HG02885 (cell line): ENCODE measurements around the gene SNX20.

ENCODE experiments used
- ATAC-seq: cut with Tn5 transposase; IDR thresholded peaks from one replicate; pipeline ENCODE4 v1.9.1; 2021; ENCODE audit warnings: mild to moderate bottlenecking; ENCODE audit not compliant: unreplicated experiment, poor library complexity

The SNX20 gene

DNA sequence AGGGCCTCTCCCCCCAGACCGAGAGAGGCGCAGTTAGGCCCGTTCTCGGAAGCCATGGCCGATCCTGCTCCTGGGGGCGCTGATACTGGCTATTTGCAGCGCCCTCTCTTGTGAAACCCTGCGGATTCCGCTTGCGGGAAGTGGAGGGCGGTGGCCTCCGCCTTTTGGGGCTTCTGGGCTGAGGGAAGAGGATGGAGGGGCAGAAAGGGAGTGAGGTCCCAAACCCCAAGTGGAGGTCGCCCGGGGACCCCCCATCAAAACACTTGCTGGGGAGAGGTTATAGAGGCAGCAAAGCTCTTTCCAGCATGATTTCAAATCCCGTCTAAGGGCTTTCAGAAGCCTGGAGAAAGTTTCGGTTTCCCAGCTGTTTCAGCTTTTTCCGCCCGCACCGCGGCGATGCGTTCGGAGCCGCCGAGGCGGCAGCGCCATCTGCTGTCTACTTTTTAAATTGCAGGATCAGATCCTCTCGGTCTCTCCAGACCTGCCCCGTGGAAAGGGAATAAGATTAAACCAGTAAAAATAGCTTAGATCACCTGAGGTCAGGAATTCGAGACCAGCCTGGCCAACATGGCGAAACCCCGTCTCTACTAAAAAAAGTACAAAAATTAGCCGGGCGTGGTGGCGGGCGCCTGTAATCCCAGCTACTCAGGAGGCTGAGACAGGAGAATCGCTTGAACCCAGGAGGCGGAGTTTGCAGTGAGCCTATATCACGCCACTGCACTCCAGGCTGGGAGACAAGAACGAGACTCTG, 15.8 kb downstream of the SNX20 start:
- ATAC-seq: peak; percentile 39

DNA sequence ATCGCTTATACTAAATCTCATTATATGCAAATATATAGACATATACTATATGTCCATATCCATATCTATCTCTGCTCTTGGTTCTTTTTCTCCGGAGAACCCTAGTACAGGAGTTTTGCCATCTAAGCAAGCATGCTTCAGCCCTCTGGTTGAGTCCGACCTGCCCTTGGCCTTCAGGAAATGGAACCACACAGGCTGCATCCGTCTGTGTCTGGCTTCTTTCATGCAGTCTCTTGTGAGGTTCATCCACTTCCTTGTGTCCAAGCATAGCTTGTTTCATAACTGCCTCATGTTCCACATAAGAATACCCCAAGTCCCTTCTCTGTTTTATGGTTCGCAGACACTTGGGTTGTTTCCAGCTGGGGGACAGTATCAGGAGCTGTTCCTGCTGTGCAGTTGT, 16.8 kb downstream of the SNX20 start:
- no peak for ATAC-seq

DNA sequence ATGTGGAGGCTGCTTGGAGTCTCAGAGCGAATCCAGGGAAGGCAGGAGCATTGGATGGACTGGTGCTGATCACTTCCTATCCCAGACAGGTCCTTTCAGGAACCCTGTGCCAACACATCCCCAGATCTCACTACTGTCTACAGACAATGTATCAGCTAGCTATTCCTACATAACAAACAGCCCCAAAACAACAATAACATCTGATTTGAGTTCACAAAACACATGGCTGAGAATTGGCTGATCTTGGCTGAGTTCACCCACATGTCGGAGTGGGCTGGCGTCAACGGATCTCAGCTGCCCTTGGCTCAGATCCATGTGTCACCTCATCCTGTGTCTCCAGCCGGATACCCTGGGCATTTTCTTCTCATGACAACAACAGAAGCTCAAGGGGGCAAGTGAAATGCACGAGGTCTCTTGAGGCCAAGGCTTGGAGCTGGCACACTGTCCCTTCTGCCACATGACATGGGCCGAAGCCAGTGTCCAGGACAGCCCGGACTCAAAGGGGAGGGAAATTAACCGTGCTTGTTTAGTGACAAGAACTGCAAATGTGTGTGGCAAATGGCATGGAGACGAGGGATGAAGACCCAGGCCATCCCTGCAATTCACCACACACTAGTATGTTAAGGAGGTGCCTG, 18.7 kb downstream of the SNX20 start:
- ATAC-seq: no peak

DNA sequence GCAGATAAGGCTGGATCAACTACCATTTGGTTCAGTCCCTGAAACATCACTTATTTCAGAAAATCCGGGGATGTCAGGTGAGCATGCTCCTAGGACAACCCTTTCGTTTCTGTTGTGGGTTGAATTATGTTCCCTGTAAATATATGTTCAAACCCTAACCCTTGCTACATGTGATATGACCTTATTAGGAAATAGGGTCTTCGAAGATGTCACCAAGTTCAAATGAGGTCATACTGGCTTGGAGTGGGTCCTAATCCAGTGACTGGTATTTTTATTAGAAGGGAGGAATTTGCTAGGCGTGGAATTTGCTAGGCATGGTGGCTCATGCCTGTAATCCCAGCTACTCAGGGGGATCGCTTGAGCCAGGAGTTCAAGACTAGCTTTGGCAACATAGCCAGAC, 21.3 kb downstream of the SNX20 start:
- ATAC-seq: no peak

DNA sequence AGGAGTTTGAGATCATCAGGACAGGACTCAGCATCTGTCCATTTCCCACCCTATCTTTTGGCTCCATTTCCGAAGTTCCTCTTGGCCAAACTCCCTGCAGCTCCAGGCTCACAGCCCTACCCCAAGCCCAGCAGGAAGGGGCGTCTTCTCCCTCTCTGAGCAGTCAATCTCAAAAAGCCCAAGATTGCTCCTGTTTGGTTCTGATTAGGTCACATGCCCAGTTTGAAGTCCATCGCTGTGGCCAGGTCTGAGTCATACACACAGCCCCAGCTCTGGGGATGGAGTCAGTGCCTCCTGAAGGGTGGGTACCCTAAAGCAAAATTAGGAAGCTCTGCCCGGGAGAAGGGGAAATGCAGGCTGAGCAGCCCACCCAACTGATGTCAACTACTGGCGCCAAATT, 23.9 kb downstream of the SNX20 start:
- no peak for ATAC-seq

DNA sequence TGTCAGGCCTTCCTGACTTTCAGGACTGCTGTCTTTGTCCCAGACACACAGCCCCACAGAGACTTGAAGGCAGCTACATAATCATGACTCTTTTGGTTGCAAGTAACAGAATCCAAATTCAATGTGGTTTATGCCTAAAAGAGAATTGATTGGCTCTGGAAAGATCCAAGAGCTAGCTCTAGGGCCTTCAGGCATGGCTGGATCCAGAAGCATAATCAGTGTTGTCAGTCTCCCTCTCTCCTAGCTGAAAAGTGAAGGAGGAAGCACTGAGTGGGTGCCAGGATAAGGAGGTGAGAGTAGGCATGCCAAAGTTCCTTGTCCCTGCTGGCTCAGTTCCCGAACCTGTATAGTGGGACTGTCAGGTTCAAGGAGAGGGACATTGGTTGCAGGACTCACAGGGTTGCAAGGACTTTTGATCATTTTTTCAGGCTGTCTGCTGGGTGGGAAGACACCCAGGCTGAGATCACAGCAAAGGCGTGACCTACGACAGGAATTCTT, 25.5 kb downstream of the SNX20 start:
- no peak for ATAC-seq

DNA sequence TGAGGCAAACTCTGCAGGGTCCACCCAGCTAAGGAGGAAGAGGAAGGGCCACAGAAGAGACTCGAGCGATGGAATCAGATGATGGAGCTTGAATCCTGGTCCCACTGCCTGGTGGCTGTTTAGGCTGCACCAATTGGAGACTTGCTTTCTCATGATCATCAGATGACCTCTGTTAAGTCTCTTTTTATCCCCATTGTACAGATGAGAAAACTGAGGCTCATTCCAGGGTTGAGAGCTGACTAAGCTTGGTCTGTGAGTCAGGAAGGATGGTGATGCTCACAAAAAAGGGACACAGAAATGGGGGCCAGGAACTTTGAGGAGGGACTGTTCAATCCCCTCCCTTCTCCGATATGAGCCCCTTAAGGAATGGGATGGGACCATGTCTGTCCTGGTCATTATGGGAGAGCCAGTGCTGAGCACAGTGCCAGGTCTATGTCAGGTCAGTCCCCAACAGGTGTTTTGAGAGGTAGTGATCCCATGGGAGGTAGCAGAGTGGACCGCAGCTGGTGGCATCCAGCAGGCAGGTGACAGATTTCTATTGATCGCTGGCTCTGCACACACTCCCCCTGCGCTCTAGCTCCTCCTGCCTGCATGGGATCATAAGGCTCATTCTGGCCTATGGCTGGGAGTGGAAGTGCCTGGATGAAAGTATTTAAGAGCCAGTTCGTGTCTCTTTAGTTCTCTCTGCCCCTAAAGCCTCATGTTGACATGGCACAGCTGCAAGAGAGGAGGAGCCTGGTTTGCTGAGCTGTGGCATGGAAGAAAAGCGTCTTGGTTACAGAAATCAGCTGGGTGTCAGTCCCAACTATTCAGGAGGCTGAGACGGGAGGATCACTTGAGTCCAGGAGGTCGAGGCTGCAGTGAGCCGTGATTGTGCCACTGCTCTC, 27.2 kb downstream of the SNX20 start:
- no peak for ATAC-seq

DNA sequence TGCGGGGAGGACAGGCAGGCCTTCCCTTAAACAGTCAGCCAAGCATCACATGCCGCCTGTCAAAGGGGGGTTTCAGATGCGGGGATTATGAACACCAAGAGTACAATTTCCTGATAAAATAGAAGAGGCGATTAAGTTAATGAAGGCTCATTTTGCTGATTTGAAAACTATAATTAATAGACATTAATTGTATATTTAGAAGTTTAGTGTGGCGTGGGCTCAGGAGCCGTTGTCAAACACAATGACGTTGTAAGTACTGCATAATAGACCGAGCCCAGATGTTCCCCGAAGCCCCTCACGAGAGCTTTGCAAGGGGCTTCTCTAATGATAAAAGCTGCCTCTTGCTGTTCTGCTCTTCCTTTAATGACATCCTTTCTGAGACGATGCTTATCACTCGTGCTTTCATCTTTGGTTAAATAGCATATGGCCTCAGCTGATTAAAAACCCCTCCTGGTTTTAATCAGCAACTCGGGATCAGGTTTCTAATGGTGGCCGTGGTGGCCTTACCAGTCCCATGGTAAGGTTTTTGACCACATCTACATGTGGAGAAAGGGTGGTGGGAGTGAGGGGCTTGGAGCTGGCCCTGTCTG, 28.2 kb downstream of the SNX20 start:
- no peak for ATAC-seq

DNA sequence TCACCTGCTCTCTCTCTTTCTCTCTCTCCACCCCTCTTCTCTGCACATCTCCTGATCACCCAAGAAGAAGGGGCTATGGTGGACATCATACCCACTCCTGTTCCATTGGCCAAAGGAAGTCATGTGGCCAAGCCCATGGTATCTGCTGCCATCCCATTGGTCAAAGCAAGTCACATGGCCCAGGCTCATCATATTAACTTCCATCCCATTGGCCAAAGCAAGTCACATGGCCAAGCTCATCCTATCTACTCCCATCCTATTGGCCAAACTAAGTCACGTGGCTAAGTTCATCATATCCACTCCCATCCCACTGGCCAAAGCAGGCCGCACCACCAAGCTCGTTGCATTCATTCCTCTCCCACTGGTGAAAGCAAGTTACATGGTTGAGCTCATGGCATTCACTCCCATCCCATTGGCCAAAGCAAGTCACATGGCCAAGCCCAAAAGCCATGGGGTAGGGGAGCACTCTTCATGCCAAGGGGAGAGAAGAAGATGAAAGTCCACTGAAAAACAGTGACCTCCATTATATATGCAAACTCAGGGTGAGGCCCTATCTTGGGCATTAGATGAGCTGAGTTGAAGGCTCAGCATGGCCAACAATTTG, 29.2 kb downstream of the SNX20 start:
- ATAC-seq: no peak

DNA sequence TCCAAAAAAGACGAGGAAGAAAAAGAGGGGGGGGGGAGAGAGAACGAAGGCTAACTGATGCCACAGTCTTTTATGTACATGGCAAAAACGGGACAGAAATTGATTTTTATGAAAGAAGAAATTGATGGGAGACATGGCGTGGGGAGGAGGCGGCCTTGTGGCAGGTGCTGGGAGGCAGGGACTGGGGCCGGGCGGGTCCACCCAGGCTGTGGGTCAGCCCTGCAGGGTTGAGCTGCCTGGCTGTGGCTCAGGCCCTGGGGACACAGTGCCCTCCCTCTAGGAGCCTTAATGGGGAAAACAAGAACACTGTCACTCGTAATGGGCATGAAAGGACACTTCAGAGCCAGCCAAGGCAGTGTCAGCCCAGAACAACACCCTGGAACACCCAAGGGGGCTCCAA, 34.8 kb downstream of the SNX20 start:
- no peak for ATAC-seq

DNA sequence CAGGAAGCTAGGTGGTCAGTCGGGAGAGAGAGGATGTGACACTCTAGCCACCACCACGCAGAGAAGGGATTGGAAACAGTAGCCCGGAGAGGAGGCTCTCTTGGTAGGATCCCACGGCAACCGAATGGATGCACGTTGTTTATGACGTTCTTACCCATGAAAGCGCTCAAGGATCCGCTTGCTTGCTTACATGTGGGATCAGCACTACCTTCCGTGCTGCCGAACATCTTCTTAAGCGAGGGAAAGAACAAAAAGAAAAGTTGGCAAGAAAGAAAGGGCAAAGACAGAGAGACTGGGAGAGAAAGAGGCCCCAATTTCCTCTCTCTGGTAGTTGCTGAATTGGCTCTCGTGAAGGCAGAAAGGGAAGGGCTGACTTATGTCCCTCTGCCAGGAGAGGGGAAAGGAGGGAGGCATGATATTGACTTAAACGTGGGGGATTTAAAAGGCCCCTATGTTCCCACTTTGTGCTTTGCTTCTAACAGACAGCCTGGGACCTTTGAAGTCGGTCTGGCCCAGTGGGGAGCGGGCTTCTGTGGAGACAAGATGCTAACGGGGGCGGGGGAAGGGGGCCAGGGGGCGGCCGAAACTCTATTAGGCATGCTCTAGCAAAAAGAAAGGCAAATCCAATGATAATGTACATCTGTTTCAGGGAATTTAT, 35.4 kb downstream of the SNX20 start:
- ATAC-seq: no peak

DNA sequence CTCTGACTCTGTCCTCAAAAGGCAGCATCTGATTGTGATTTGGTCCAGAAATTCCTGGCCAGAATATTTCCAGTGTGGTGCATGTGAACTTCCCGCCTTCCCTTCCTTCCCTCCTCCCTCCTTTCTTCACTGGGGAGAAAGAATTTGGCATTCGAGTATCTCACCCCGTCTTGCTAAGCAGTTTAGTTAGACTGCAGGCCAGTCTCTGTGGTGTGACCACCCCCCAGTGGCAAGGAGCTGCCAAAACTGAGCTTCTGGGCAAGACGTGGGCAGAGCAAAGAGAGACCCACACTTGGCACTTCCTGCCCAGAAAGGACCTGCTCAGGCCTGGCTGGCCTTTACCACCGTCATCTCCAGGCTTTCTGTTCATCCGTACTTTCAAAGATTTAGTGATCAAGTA, 36.4 kb downstream of the SNX20 start:
- no peak for ATAC-seq

DNA sequence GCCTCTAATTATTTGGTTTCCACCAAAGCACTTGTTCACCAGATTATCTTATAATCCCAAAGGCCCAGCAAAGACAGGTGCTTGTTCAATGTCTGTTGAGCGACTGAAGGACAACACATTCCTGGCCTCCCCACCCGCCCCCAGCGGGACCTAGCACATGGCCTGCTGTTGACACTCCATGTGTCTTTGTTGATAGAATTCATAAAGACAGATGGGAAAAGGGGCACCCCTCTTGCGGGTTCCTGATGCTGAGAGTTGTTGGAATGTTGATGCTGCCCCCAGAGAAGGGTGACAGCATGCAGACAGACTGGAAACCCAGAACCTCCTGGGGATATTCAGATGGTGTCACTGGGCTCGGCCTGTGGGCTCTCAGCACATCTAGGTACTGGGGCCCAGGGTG, 36.9 kb downstream of the SNX20 start:
- no peak for ATAC-seq

DNA sequence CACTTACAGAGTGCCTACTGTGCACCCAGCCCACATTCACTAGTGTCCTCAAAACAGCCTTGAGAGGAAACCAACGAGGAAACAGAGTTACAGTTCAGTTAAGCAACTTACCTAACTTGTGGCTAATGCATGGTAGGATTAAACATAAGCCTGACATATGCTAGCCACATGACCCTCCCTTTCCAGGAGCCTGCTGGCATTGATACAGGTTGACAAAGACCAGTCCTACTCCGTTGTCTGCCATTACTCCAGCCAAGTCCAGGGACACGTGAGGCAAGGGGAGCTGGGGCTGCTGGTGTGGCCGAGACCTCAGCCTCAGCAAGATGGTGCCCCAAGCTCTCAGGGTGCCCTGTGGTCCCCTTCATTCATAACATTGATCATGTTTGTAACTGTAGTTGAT, 37.9 kb downstream of the SNX20 start:
- no peak for ATAC-seq

DNA sequence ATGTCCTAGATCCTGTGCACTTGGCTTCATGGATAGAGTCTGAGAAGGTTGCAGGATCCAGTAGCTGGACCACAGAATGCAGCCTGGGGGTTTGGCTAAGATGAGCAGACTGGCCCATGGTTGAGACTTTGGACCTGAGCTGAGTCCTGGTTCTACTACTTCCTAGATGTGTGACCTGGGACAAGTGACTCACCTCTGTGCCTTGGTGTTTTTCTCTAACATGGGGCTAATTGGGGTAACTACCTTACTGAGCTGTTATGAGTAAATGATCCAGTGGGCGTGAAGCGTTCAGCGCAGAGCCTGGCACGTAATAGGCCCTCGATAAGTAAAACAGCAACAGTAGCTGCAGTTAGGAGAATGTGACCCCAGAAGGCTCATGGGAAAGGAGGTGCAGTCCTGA, 38.8 kb downstream of the SNX20 start:
- no peak for ATAC-seq

DNA sequence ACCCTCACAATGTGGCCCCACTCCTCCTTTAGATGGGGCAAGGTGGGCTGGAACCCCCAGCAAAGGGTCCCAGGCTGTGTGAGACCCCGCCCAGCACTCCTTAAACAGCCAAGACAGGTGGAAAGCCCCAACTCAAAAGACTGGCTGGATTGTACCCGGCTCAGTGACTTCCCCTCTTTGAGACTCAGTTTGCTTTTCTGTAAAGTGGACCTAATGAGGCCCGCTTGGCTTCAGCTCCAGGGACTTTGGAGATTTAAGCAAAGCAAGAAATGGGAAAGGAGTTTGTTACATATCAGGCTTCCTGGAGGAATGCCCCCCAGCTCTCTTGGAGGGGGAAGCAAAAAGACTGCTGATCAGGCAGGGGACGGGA, 39.3 kb downstream of the SNX20 start:
- no peak for ATAC-seq

DNA sequence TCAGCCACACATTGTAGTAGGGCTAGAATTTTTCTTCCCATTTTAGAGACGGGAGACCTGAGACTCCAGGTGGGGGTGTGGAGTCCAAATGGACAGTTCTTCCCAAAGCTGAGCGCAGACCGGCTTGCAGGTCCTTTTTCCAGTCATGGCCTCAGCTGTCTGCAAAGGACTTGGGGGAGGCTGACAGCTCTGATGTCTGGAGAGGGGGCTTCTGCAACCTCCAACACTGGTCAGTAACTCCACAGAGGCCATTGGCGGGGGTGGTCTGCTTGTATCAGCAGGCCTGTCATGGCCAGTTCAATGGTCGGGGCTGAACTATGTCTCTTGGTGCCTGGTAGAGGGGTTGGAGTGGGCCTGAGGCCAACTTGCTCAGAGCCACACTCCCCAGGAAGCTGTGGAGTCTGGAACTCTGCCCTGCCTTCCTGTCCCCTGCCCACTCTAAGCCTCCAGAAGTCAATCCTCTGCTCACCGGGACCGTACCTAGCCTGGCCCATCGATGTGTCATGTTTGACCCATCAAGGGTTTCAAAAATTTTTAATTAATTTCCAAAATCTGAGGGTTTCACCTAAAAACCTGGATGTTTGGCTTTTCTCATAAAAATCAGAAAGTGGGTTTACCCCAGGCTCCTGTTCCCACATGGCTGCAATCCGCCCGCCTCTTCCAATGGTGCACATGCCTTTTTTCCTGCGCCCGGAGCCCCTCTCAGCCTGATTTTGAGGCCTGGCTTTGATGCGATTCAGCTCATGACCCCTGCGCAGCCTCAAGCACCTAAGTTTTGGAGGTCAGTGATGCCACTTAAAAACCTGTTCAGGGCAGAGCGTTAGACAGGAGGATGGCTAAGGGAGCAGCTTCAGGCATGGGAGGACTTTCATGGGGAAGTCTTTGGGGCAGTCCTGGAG, 39.9 kb downstream of the SNX20 start:
- no peak for ATAC-seq

DNA sequence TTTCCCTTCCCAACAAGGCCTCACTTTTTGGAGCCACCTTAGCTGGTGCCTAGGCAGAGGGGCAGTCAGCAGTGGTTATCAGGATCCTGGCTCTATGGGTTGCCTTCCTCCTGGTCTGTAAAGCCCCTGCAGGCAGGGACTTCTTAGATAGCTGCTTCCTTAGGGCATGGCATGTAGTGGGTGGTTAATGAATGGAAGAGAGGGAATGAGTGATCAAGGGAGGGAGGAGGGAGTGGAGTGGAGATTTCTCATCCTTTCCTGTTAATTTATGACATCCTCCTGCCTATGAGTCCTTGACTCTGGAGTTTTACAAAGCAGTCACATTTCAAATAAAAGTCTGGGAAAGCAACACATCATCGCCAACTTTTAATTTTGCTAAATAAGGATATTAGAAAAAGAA, 40.7 kb downstream of the SNX20 start:
- no peak for ATAC-seq
